Esophagus muscularis mucosa (tissue), 4 donors: ENCODE measurements around the gene DNAAF5.

Experiments used
- EP300 ChIP-seq: sonication (generic); formaldehyde crosslinking; IDR thresholded peaks from one replicate; pipeline ENCODE4 v1.6.1; 2017; ENCODE audit warnings: antibody characterized with exemption
- POLR2A ChIP-seq: fragments of 450-650 bp; IDR thresholded peaks from one replicate; pipeline ENCODE4 v1.6.1; 2017; ENCODE audit warnings: antibody characterized with exemption, moderate library complexity, mild to moderate bottlenecking, low read depth
- POLR2AphosphoS5 ChIP-seq, 2 donors: sonication (generic); formaldehyde crosslinking; IDR thresholded peaks; one replicate each; pipeline ENCODE4 v1.6.1; 2017; ENCODE audit warnings: antibody characterized with exemption in 2 of 2
- TF ChIP-seq, protein P1 (sequence below), 3 experiments: fragments of 200-600 bp in 2 of 3; fragments of 450-650 bp in 1 of 3; sonication (generic) in 2 of 3; IDR thresholded peaks; one replicate each; pipeline ENCODE4 v1.5.1; 2017 to 2019; ENCODE audit warnings: antibody characterized with exemption in 3 of 3, mild to moderate bottlenecking in 2 of 3, moderate library complexity in 1 of 3

DNA sequence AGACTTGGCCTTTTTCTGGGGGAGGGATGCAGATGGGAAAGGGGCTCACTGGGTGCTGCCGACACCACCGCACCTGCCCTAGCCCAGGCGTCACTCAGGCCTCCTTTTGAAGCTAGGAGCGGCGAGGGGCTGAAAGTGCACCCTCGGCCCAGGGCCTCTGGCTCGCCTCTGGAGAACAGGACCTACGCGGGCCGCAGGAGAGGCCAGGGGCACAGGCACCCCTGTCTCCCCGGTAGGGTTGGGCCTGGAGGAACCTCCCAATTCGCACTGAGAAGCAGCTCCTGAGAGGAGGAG is 47.1 kb downstream of the DNAAF5 start:
- TF ChIP-seq, protein P1, sequence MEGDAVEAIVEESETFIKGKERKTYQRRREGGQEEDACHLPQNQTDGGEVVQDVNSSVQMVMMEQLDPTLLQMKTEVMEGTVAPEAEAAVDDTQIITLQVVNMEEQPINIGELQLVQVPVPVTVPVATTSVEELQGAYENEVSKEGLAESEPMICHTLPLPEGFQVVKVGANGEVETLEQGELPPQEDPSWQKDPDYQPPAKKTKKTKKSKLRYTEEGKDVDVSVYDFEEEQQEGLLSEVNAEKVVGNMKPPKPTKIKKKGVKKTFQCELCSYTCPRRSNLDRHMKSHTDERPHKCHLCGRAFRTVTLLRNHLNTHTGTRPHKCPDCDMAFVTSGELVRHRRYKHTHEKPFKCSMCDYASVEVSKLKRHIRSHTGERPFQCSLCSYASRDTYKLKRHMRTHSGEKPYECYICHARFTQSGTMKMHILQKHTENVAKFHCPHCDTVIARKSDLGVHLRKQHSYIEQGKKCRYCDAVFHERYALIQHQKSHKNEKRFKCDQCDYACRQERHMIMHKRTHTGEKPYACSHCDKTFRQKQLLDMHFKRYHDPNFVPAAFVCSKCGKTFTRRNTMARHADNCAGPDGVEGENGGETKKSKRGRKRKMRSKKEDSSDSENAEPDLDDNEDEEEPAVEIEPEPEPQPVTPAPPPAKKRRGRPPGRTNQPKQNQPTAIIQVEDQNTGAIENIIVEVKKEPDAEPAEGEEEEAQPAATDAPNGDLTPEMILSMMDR (IDR thresholded peaks at IDR 0.05) = no peak
- TF ChIP-seq POLR2AphosphoS5 (IDR thresholded peaks at IDR 0.05) = no peak
- TF ChIP-seq POLR2A = no peak
- TF ChIP-seq EP300 = no peak
